GM23248 (cell line): ENCODE results near the gene CCN2. TPM values are rescaled to one million over a fixed set of nuclear protein-coding genes. Genes with fewer than 3 reads are reported as not detected.

ENCODE experiments used
- DNase-seq: peaks from one replicate; pipeline ENCODE4 v3.0.0-alpha.2; 2015
- H2AFZ ChIP-seq: fragments of 200-600 bp; sonication (generic); 2 replicates; pipeline ENCODE4 v1.6.1; 2016; ENCODE audit warnings: antibody characterized with exemption
- H3F3A ChIP-seq: fragments of 200-600 bp; sonication (generic); 2 replicates; pipeline ENCODE4 v1.6.1; 2016; ENCODE audit warnings: mild to moderate bottlenecking, antibody characterized with exemption, mixed run types; ENCODE audit not compliant: insufficient read depth
- H3K27ac ChIP-seq: fragments of 200-600 bp; sonication (generic); 2 replicates; pipeline ENCODE4 v1.5.1; 2016; ENCODE audit warnings: mild to moderate bottlenecking
- H3K27me3 ChIP-seq: fragments of 200-600 bp; sonication (generic); replicated peaks from 2 replicates; pipeline ENCODE4 v1.6.1; 2016; ENCODE audit warnings: mild to moderate bottlenecking; ENCODE audit not compliant: insufficient read depth
- H3K36me3 ChIP-seq: fragments of 200-600 bp; sonication (generic); 2 replicates; pipeline ENCODE4 v1.6.1; 2016; ENCODE audit warnings: low read depth, mild to moderate bottlenecking
- H3K4me1 ChIP-seq: fragments of 200-600 bp; sonication (generic); 2 replicates; pipeline ENCODE4 v1.6.1; 2016; ENCODE audit warnings: mild to moderate bottlenecking; ENCODE audit not compliant: insufficient read depth
- H3K4me2 ChIP-seq: fragments of 200-600 bp; sonication (generic); one replicate; pipeline ENCODE4 v1.6.1; 2016; ENCODE audit warnings: mild to moderate bottlenecking; ENCODE audit not compliant: unreplicated experiment
- H3K4me3 ChIP-seq: fragments of 200-600 bp; sonication (generic); 2 replicates; pipeline ENCODE4 v1.5.1; 2016; ENCODE audit warnings: mild to moderate bottlenecking
- H3K79me2 ChIP-seq: fragments of 200-600 bp; sonication (generic); 2 replicates; pipeline ENCODE4 v1.6.1; 2016; ENCODE audit warnings: mild to moderate bottlenecking; ENCODE audit not compliant: insufficient read depth
- H3K9ac ChIP-seq: fragments of 200-600 bp; sonication (generic); 2 replicates; pipeline ENCODE4 v1.6.1; 2016; ENCODE audit warnings: mild to moderate bottlenecking
- H3K9me2 ChIP-seq: fragments of 200-600 bp; sonication (generic); 2 replicates; pipeline ENCODE4 v1.6.1; 2016; ENCODE audit warnings: mixed run types, mild to moderate bottlenecking, moderate library complexity; ENCODE audit not compliant: insufficient read depth
- H3K9me3 ChIP-seq: fragments of 200-600 bp; sonication (generic); one replicate; pipeline ENCODE4 v1.6.1; 2017; ENCODE audit warnings: low read depth
- H4K20me1 ChIP-seq: fragments of 200-600 bp; sonication (generic); 2 replicates; pipeline ENCODE4 v1.6.0; 2016; ENCODE audit not compliant: insufficient read depth
- EZH2 ChIP-seq: fragments of 200-600 bp; sonication (generic); IDR thresholded peaks from 2 replicates; pipeline ENCODE4 v1.6.1; 2018; ENCODE audit warnings: antibody characterized with exemption, mild to moderate bottlenecking; ENCODE audit not compliant: insufficient read depth, poor library complexity, severe bottlenecking
- EZH2phosphoT487 ChIP-seq: fragments of 200-600 bp; sonication (generic); IDR thresholded peaks from 2 replicates; pipeline ENCODE4 v1.6.1; 2018; ENCODE audit warnings: antibody characterized with exemption, moderate library complexity, mild to moderate bottlenecking, low read depth; ENCODE audit not compliant: insufficient read depth
- WGBS, 2 experiments: methylation state at CpG; one replicate each; pipeline ENCODE4 v1.1.6; 2015 to 2017; ENCODE audit warnings: low lambda C conversion rate in 2 of 2, low coverage in 1 of 2; ENCODE audit errors: missing lambda C conversion rate in 2 of 2; 5-methylcytosine and 5-hydroxymethylcytosine counted together
- in situ Hi-C: fragments of 300-500 bp; cut with MboI; formaldehyde crosslinking; loops from 2 replicates; pipeline ENCODE4 v1.15.0; 2020
- polyA plus RNA-seq: library from polyadenylated mRNA; unstranded; fragments of >200 nt; fragmentation: Nextera tagmentation; extraction: Ambion mirVana; gene quantifications from 2 replicates; pipeline ENCODE4 v1.2.1, GENCODE V29; 2016
- total RNA-seq: library from RNA; depleted of rRNA; stranded (reverse); fragments of >200 nt; shearing (Covaris generic); gene quantifications from 2 replicates; pipeline ENCODE4 v1.2.3, GENCODE V29; 2014

CCN2 gene
- total and polyA plus RNA-seq, 2 experiments from 2014 or later, result 410 to 1,647 TPM

- in situ Hi-C loops, result loop anchor here (10.0 to 25.0 kb wide), 2 partner anchors 220 to 872 kb away; partner anchors contain the start of gene SLC18B1
- DNase-seq, result peak; percentile 84
- Histone ChIP-seq H3K79me2 (no peaks in the 10 kb centered on the region), H3K9me2 (no peaks in the 10 kb centered on the region), H3K4me2 (peak overlapping the region; percentile 29), H2AFZ (peak overlapping the region; percentile 59), H3K9ac (no peak overlapping the region), H3F3A (no peaks in the 10 kb centered on the region), H3K9me3 (no peaks in the 10 kb centered on the region), H3K4me3 (peak overlapping the region; percentile 37), H4K20me1 (no peaks in the 10 kb centered on the region), H3K27ac (no peak overlapping the region), H3K36me3 (no peaks in the 10 kb centered on the region), H3K4me1 (peaks cover 6% of the 10 kb centered on the region; the same call in 1 of the 2 replicates), H3K27me3 (no peaks in the 10 kb centered on the region)
- 24 to 28% methylated on average over 10 of the region's 10 CpGs for WGBS, 2 experiments
- no peak for TF ChIP-seq EZH2
- no peak for TF ChIP-seq EZH2phosphoT487
Observed at GRCh38 chr6:131914967-131915751, 36.0 kb downstream of the CCN2 start.

GRCh38 chr6:131914234-131914633 is 36.9 kb downstream of the CCN2 start:
- in situ Hi-C loops, result loop anchor here (10.0 to 25.0 kb wide), 2 partner anchors 219 to 873 kb away; partner anchors contain the start of gene SLC18B1
- H4K20me1 ChIP-seq, result no peaks in the 10 kb centered on the region
- no peak overlapping the region for H2AFZ ChIP-seq
- no peaks in the 10 kb centered on the region for H3K27me3 ChIP-seq
- no peaks in the 10 kb centered on the region for H3K9me3 ChIP-seq
- TF ChIP-seq EZH2phosphoT487 (no peak), EZH2 (no peak)
- no peaks in the 10 kb centered on the region for H3K36me3 ChIP-seq
- 6 to 10% methylated on average over 1 of the region's 1 CpG for WGBS, 2 experiments
- peak; percentile 61 for DNase-seq
- no peak overlapping the region for H3K27ac ChIP-seq
- H3K79me2 ChIP-seq, result no peaks in the 10 kb centered on the region
- no peak overlapping the region for H3K4me2 ChIP-seq
- H3K4me3 ChIP-seq, result no peak overlapping the region
- no peaks in the 10 kb centered on the region for H3F3A ChIP-seq
- peaks cover 6% of the 10 kb centered on the region; the same call in 1 of the 2 replicates for H3K4me1 ChIP-seq
- no peaks in the 10 kb centered on the region for H3K9me2 ChIP-seq
- no peak overlapping the region for H3K9ac ChIP-seq

GRCh38 chr6:131911951-131912350 is 39.2 kb downstream of the CCN2 start:
- no peak overlapping the region for H3K9ac ChIP-seq
- no peak overlapping the region for H2AFZ ChIP-seq
- H3K4me3 ChIP-seq, result no peak overlapping the region
- H3K4me2 ChIP-seq, result no peak overlapping the region
- no peaks in the 10 kb centered on the region for H4K20me1 ChIP-seq
- no peaks in the 10 kb centered on the region for H3K27me3 ChIP-seq
- no peak overlapping the region for H3K27ac ChIP-seq
- no peak for DNase-seq
- in situ Hi-C loops, result loop anchor here (10.0 to 25.0 kb wide), 2 partner anchors 217 to 875 kb away; partner anchors contain the start of gene SLC18B1
- no peaks in the 10 kb centered on the region for H3K36me3 ChIP-seq
- WGBS, 2 experiments, result 75 to 86% methylated on average over 3 of the region's 3 CpGs
- H3F3A ChIP-seq, result no peaks in the 10 kb centered on the region
- H3K4me1 ChIP-seq, result peaks cover 6% of the 10 kb centered on the region; the same call in 1 of the 2 replicates
- no peaks in the 10 kb centered on the region for H3K79me2 ChIP-seq
- H3K9me3 ChIP-seq, result no peaks in the 10 kb centered on the region
- H3K9me2 ChIP-seq, result no peaks in the 10 kb centered on the region
- no peak for TF ChIP-seq EZH2phosphoT487
- TF ChIP-seq EZH2, result no peak

DNA sequence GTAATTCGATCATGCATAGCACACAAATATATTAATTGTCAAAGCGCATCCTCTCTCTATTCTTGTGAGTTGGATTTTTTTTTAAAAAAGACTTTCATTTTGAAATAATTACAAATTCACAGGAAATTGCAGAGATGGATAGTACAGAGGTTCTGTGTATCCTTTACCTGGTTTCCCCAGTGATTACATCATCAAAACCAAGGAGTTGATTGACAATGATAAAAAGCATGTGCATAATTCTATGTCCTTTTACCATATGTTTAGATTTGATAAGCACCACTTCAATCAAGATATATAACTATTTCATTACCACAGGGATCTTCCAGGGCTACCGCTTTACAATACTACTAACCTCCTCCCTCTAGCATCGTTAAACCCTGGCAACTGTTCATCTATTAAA is 40.2 kb downstream of the CCN2 start:
- H3K9me2 ChIP-seq, result no peaks in the 10 kb centered on the region
- H3K27me3 ChIP-seq, result no peaks in the 10 kb centered on the region
- H3K79me2 ChIP-seq, result no peaks in the 10 kb centered on the region

More for the DNA sequence above, 40.2 kb downstream of the CCN2 start:
- Histone ChIP-seq H3F3A (no peaks in the 10 kb centered on the region), H3K4me2 (no peak overlapping the region), H3K4me1 (peaks cover 6% of the 10 kb centered on the region; the same call in 1 of the 2 replicates), H3K9ac (no peak overlapping the region), H3K27ac (no peak overlapping the region), H3K4me3 (no peak overlapping the region), H2AFZ (no peak overlapping the region), H3K9me3 (no peaks in the 10 kb centered on the region), H3K36me3 (no peaks in the 10 kb centered on the region), H4K20me1 (no peaks in the 10 kb centered on the region)
- DNase-seq, result no peak
- 72 to 74% methylated on average over 4 of the region's 4 CpGs for WGBS, 2 experiments
- in situ Hi-C loops, result loop anchor here (10.0 to 25.0 kb wide), 2 partner anchors 216 to 876 kb away; partner anchors contain the start of gene SLC18B1
- TF ChIP-seq EZH2phosphoT487 (no peak), EZH2 (no peak)
